Glutamatergic neuron (in vitro differentiated cells): Measurements from ENCODE around the gene MAPK8IP3. TPM values are rescaled to one million over a fixed set of nuclear protein-coding genes. Genes with fewer than 3 reads are reported as not detected.
A peak's percentile ranks its signal among the peaks of the same experiment; 100 is the strongest.
"Not testable (repeated sequence)": the region's sequence is repeated elsewhere in the genome, so short reads cannot be mapped to it uniquely, and the experiment has no call there.

Experiments used
- DNase-seq: peaks from one replicate; pipeline ENCODE4 v3.0.0; 2022
- H3K27ac Mint-ChIP-seq: one replicate; pipeline ENCODE4 v1.8.0; 2020; ENCODE audit warnings: mild to moderate bottlenecking, mixed read lengths, inconsistent platforms; ENCODE audit not compliant: unreplicated experiment
- H3K27me3 Mint-ChIP-seq: one replicate; pipeline ENCODE4 v1.8.0; 2020; ENCODE audit warnings: mild to moderate bottlenecking, moderate library complexity, mixed read lengths, inconsistent platforms; ENCODE audit not compliant: unreplicated experiment
- H3K36me3 Mint-ChIP-seq: one replicate; pipeline ENCODE4 v1.8.0; 2020; ENCODE audit warnings: mild to moderate bottlenecking, mixed read lengths, inconsistent platforms; ENCODE audit not compliant: unreplicated experiment
- H3K4me1 Mint-ChIP-seq: one replicate; pipeline ENCODE4 v1.8.0; 2020; ENCODE audit warnings: mild to moderate bottlenecking, low read depth, mixed read lengths, inconsistent platforms; ENCODE audit not compliant: unreplicated experiment
- H3K4me3 Mint-ChIP-seq: one replicate; pipeline ENCODE4 v1.8.0; 2020; ENCODE audit warnings: mild to moderate bottlenecking, mixed read lengths, inconsistent platforms; ENCODE audit not compliant: unreplicated experiment
- H3K9me3 Mint-ChIP-seq: one replicate; pipeline ENCODE4 v1.8.0; 2020; ENCODE audit warnings: mild to moderate bottlenecking, moderate library complexity, mixed read lengths, inconsistent platforms; ENCODE audit not compliant: unreplicated experiment
- CTCF ChIP-seq: fragments of 200-600 bp; sonication (generic); IDR thresholded peaks from one replicate; pipeline ENCODE4 v1.5.0; 2021; ENCODE audit not compliant: partially characterized antibody, unreplicated experiment
- total RNA-seq: library from RNA; stranded (reverse); fragmentation: NEBNext Ultra II Directional; extraction: Animal tissue kit (Norgen Biotek cat#: 25700); gene quantifications from one replicate; pipeline ENCODE4 v1.2.1, GENCODE V29; 2021; ENCODE audit not compliant: unreplicated experiment

MAPK8IP3 gene
- total RNA-seq, 1 donor from 2014 or later: 281 TPM

GRCh38 chr16:1701216-1701878 lies 4.6 kb upstream of the MAPK8IP3 start:
- peaks cover 4% of the 10 kb centered on the region for H3K4me1 Mint-ChIP-seq
- H3K4me3 Mint-ChIP-seq: no peak overlapping the region
- peaks cover 6% of the 10 kb centered on the region for H3K27me3 Mint-ChIP-seq
- H3K27ac Mint-ChIP-seq: no peak overlapping the region
- H3K36me3 Mint-ChIP-seq: peaks cover 4% of the 10 kb centered on the region
- DNase-seq: no peak
- H3K9me3 Mint-ChIP-seq: peaks cover 13% of the 10 kb centered on the region
- TF ChIP-seq CTCF: no peak

- not testable (repeated sequence) for DNase-seq, H3K36me3 Mint-ChIP-seq
- H3K27me3 Mint-ChIP-seq: peaks cover 17% of the 10 kb centered on the region
- H3K9me3 Mint-ChIP-seq: peaks cover 17% of the 10 kb centered on the region
- H3K4me3 Mint-ChIP-seq: peak overlapping the region; percentile 99
- peaks cover 24% of the 10 kb centered on the region for H3K4me1 Mint-ChIP-seq
- peak overlapping the region; percentile 98 for H3K27ac Mint-ChIP-seq
Measured at GRCh38 chr16:1705324-1705687, 689 bp upstream of the MAPK8IP3 start.

DNA sequence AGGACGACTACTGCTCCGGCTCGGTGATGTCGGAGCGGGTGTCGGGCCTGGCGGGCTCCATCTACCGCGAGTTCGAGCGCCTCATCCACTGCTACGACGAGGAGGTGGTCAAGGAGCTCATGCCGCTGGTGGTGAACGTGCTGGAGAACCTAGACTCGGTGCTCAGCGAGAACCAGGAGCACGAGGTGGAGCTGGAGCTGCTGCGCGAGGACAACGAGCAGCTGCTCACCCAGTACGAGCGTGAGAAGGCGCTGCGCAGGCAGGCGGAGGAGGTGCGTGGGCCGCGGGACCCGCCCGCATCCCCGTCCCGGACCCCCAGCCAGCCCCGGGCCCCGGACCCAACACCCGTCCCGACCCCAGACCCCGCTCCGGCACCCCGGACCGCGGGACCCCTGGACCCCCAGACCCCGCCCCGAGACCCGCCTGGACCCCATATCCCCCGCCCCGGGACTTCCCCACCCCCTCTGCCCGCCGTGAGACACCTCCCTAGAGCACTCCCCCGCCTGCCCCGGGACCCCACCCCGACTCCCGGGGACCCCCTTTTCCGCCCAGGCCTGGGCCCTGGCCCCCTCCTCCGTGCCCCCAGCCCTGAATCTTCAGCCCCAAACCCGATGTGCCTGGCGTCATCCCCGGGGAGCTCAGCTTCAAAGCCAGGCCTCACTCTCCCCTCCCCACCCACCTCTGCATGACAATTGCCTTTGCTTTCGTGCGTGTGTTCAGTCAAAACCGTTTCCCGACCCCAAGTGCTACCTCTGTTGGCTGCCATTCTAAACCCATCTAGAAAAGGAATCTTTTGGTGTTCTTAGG lies 594 bp downstream of the MAPK8IP3 start:
- peak overlapping the region; percentile 94 for H3K27ac Mint-ChIP-seq
- peak overlapping the region; percentile 91 for H3K4me3 Mint-ChIP-seq
- H3K4me1 Mint-ChIP-seq: peaks cover 30% of the 10 kb centered on the region
- H3K27me3 Mint-ChIP-seq: peaks cover 17% of the 10 kb centered on the region
- H3K9me3 Mint-ChIP-seq: peaks cover 19% of the 10 kb centered on the region
- no peaks in the 10 kb centered on the region for H3K36me3 Mint-ChIP-seq
- peak; percentile 56 for DNase-seq
- TF ChIP-seq CTCF: no peak

- Mint-ChIP-seq H3K36me3 (no peaks in the 10 kb centered on the region), H3K4me3 (peak overlapping the region; percentile 91), H3K27ac (peak overlapping the region; percentile 92), H3K4me1 (peaks cover 31% of the 10 kb centered on the region), H3K9me3 (peaks cover 19% of the 10 kb centered on the region), H3K27me3 (peaks cover 17% of the 10 kb centered on the region)
- TF ChIP-seq CTCF: no peak
- no peak for DNase-seq
Measured at GRCh38 chr16:1707193-1707790, 1.3 kb downstream of the MAPK8IP3 start.

DNA sequence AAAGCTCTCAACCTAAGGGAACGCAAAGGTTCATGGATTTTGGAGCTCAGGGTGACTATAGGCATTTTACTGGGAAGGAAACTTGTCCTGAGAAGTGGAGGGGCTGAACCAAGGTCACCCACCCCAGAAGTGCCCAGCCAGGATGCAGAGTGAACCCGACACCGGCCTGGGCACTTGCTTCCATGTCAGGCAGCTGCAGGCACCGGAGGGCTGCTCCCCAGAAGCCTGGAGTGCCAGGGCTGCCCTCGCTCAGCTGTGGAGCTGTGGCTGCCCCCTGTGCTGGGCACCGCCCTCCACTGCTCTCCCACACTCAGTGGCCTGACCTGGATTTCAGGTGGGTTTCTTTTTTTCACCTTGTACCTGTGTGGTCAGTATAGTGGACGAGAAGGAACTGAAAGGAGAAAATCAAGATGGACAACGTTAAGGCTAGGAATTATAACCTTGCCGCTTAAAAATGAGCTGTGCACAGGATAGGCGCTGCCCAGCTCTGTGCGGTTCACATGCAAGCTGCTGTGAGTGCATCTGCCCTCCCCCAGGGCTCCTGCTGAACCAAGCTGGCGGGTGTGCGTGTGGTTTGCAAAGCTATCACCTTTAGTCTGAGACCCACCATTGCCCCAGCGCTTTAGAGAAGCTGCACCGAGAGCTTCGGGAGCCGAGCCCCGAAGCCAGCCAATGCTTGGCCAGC lies 2.2 kb downstream of the MAPK8IP3 start:
- peak; percentile 38 for DNase-seq
- H3K36me3 Mint-ChIP-seq: no peaks in the 10 kb centered on the region
- peaks cover 19% of the 10 kb centered on the region for H3K9me3 Mint-ChIP-seq
- H3K4me3 Mint-ChIP-seq: peak overlapping the region; percentile 91
- TF ChIP-seq CTCF: no peak
- H3K4me1 Mint-ChIP-seq: peaks cover 39% of the 10 kb centered on the region
- H3K27ac Mint-ChIP-seq: peak overlapping the region; percentile 53
- peaks cover 17% of the 10 kb centered on the region for H3K27me3 Mint-ChIP-seq
